Nephron progenitor cell (in vitro differentiated cells): Measurements from ENCODE around the gene SHC2.
"Not testable (repeated sequence)": the region's sequence is repeated elsewhere in the genome, so short reads cannot be mapped to it uniquely, and the experiment has no call there.

ENCODE experiments used
- DNase-seq: peaks from one replicate; pipeline ENCODE4 v3.0.0; 2021
- H3K27ac Mint-ChIP-seq: 2 replicates; pipeline ENCODE4 v1.8.0; 2021; ENCODE audit warnings: mild to moderate bottlenecking, moderate library complexity, mixed read lengths
- H3K27me3 Mint-ChIP-seq: 2 replicates; pipeline ENCODE4 v1.8.0; 2021; ENCODE audit warnings: mild to moderate bottlenecking, low read depth, mixed read lengths; ENCODE audit not compliant: poor library complexity
- H3K36me3 Mint-ChIP-seq: 2 replicates; pipeline ENCODE4 v1.8.0; 2021; ENCODE audit warnings: low read depth, mixed read lengths
- H3K4me1 Mint-ChIP-seq: 2 replicates; pipeline ENCODE4 v1.8.0; 2021; ENCODE audit warnings: mixed read lengths
- H3K4me3 Mint-ChIP-seq: 2 replicates; pipeline ENCODE4 v1.8.0; 2021; ENCODE audit warnings: mild to moderate bottlenecking, moderate library complexity, mixed read lengths
- H3K9me3 Mint-ChIP-seq: 2 replicates; pipeline ENCODE4 v1.8.0; 2021; ENCODE audit warnings: mild to moderate bottlenecking, moderate library complexity, mixed read lengths
- CTCF ChIP-seq: fragments of 200-600 bp; sonication (generic); IDR thresholded peaks from 2 replicates; pipeline ENCODE4 v1.5.0; 2021; ENCODE audit warnings: antibody characterized with exemption

Gene SHC2

GRCh38 chr19:425056-425455 is 35.8 kb downstream of the SHC2 start:
- Mint-ChIP-seq H3K4me1 (peaks cover 8% of the 10 kb centered on the region), H3K27ac (no peak overlapping the region), H3K9me3 (peaks cover 9% of the 10 kb centered on the region), H3K27me3 (peaks cover 29% of the 10 kb centered on the region), H3K36me3 (peaks cover 59% of the 10 kb centered on the region), H3K4me3 (no peak overlapping the region)
- TF ChIP-seq CTCF: no peak
- no peak for DNase-seq

GRCh38 chr19:424546-424945 is 36.3 kb downstream of the SHC2 start:
- H3K27me3 Mint-ChIP-seq: peaks cover 29% of the 10 kb centered on the region
- H3K4me1 Mint-ChIP-seq: peaks cover 8% of the 10 kb centered on the region
- peaks cover 4% of the 10 kb centered on the region for H3K9me3 Mint-ChIP-seq
- peaks cover 54% of the 10 kb centered on the region for H3K36me3 Mint-ChIP-seq
- no peak overlapping the region for H3K4me3 Mint-ChIP-seq
- DNase-seq: no peak
- H3K27ac Mint-ChIP-seq: no peak overlapping the region
- no peak for TF ChIP-seq CTCF

- H3K36me3 Mint-ChIP-seq: peaks cover 48% of the 10 kb centered on the region
- H3K9me3 Mint-ChIP-seq: peaks cover 3% of the 10 kb centered on the region
- no peak overlapping the region for H3K4me3 Mint-ChIP-seq
- H3K4me1 Mint-ChIP-seq: peaks cover 8% of the 10 kb centered on the region
- DNase-seq: no peak
- H3K27me3 Mint-ChIP-seq: peaks cover 29% of the 10 kb centered on the region
- no peak for TF ChIP-seq CTCF
- no peak overlapping the region for H3K27ac Mint-ChIP-seq
Measured at GRCh38 chr19:423691-424466, 37.0 kb downstream of the SHC2 start.

GRCh38 chr19:422917-423226 is 38.0 kb downstream of the SHC2 start:
- H3K27ac Mint-ChIP-seq, H3K4me3 Mint-ChIP-seq, DNase-seq, H3K9me3 Mint-ChIP-seq, H3K4me1 Mint-ChIP-seq: not testable (repeated sequence)
- H3K36me3 Mint-ChIP-seq: peaks cover 38% of the 10 kb centered on the region
- peaks cover 19% of the 10 kb centered on the region for H3K27me3 Mint-ChIP-seq

DNA sequence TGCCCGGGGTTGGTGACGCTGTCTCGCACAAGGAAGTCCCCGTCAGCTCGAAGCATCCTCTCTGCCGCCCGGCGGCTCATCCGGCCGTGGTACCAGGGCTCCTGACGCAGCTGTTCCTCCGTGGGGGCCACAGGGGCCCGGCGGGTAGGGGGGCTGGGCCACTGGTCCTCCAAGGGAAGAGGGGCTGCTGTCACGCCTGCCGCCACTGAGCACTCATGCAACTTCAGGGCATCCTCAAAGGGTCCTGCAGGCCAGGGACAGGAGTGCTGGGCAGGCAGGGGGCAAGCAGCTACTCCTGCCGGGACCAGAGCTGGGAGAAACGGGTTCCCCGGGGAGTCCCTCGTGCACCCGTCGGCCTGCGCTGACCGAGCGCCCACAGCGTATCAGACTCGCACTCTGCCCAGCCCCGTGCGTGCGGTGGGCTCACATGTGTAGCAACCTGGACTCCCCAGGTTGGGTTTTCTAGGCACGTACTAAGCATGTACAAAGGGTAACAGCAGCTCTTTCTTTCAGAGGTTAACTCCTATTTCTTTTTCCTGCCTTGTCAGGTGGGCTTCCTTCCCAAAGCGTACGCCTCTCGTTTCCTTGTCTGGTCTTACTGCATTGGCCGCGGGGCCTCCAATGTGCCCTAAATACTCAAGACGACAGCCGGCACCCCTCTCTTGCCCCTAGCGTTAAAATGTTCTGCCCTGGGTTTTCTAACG is 38.5 kb downstream of the SHC2 start:
- DNase-seq: no peak
- H3K27me3 Mint-ChIP-seq: peaks cover 17% of the 10 kb centered on the region
- no peak for TF ChIP-seq CTCF
- H3K9me3 Mint-ChIP-seq: peaks cover 3% of the 10 kb centered on the region
- H3K4me1 Mint-ChIP-seq: no peaks in the 10 kb centered on the region
- no peak overlapping the region for H3K4me3 Mint-ChIP-seq
- peaks cover 36% of the 10 kb centered on the region for H3K36me3 Mint-ChIP-seq
- no peak overlapping the region for H3K27ac Mint-ChIP-seq

GRCh38 chr19:419721-420515 is 40.9 kb downstream of the SHC2 start:
- Mint-ChIP-seq H3K4me3 (no peak overlapping the region), H3K36me3 (peaks cover 28% of the 10 kb centered on the region), H3K4me1 (no peaks in the 10 kb centered on the region), H3K27ac (no peak overlapping the region), H3K9me3 (peaks cover 3% of the 10 kb centered on the region), H3K27me3 (peaks cover 12% of the 10 kb centered on the region)
- DNase-seq: no peak
- no peak for TF ChIP-seq CTCF
